Fibroblast of skin of abdomen (primary cell): Measurements from ENCODE around the gene SLC1A1. TPM values are rescaled to one million over a fixed set of nuclear protein-coding genes. Genes with fewer than 3 reads are reported as not detected.

Experiments
- DNase-seq: peaks from one replicate; pipeline ENCODE4 v3.0.0-alpha.2; 2013
- polyA plus RNA-seq, 2 experiments: library from polyadenylated mRNA; unstranded; fragments of 120-200 nt; gene quantifications; one replicate each; pipeline ENCODE4 v1.2.1, GENCODE V29; 2013; ENCODE audit not compliant: insufficient read length in 2 of 2

The SLC1A1 gene
- polyA plus RNA-seq (2013, experiment 1 of 2; ENCODE audit: insufficient read length), result 1.9 TPM
- 1.7 TPM for polyA plus RNA-seq (2013, experiment 2 of 2; ENCODE audit: insufficient read length)

GRCh38 chr9:4489919-4490704, at the start of gene SLC1A1:
Gene SLC1A1 (plus strand): TSS chr9:4490468. CDS start chr9:4490680, 212 bp downstream.
- DNase-seq, result peak; percentile 25

DNA sequence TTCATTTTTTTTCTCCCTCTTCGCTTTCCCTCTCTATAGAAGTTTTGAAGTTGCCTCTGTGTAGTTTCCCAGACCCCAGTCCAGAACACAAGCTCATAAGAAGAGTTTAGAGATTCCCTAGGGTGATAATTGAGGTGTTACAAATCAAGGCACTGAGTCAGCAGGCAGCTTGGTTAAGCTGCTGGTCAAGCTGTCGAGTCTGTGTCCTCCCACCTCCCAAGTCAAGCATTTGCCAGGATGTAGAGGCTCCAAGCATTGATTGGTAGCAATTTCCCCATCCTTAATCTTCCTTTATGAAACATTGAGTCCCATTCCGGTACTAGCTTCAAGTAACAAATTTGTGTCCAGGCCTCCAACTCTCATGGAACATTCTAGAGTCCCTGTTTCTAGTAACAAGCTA, 47.5 kb upstream of the SLC1A1 start:
- DNase-seq, result no peak

DNA sequence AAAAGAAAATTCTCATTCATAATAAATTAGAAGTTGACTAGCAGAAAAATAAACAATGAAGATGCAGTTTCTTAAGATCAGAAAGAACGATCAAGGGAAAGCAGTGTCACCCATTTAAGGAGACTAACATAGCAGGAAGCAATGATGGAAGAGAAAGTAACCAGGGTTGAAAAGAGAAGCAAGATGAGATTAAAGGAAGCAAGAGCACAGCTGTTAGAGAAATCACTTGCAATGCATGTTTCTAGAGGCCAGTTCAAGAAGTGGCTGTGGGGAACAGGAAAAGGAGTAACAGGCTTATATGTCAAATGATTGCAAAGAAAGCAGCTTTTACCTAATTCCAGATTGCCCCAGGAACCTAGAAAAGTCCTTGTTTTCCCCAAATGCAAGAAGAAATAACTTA, 46.8 kb upstream of the SLC1A1 start:
- DNase-seq, result no peak

GRCh38 chr9:4461437-4461836, 28.8 kb upstream of the SLC1A1 start:
- DNase-seq, result no peak

- DNase-seq, result no peak
Measured at GRCh38 chr9:4463824-4464223, 26.4 kb upstream of the SLC1A1 start.

DNA sequence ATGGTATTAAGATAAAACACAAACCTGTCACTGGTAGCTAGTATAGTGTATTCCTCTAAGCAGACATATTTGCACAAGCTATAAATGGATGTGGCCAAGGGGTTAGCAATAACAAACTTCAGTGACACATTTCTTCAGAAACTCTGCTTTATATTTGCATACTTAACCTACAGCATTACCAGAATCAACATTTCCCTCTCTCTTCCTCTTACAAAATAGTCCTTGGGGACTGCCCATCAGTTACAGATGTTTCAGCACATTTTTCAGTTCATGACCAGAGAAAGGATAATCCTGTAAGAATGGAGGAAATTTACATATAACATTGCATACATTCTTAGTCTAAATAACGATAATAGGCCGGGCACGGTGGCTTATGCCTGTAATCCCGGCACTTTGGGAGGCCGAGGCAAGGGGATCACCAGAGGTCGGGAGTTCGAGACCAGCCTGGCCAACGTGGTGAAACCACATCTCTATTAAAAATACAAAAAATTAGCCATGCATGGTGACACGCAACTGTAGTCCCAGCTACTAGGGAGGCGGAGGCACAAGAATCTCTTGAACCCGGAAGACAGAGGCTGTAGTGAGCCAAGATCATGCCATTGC, 25.3 kb upstream of the SLC1A1 start:
- DNase-seq, result no peak

GRCh38 chr9:4465910-4466309, 24.4 kb upstream of the SLC1A1 start:
- no peak for DNase-seq

- DNase-seq, result no peak
Measured at GRCh38 chr9:4475301-4475700, 15.0 kb upstream of the SLC1A1 start.

- DNase-seq, result no peak
Measured at GRCh38 chr9:4486176-4486575, 4.1 kb upstream of the SLC1A1 start.

GRCh38 chr9:4489562-4489918, 728 bp upstream of the SLC1A1 start:
- DNase-seq, result no peak

- no peak for DNase-seq
Measured at GRCh38 chr9:4490705-4491625, 697 bp downstream of the SLC1A1 start.

DNA sequence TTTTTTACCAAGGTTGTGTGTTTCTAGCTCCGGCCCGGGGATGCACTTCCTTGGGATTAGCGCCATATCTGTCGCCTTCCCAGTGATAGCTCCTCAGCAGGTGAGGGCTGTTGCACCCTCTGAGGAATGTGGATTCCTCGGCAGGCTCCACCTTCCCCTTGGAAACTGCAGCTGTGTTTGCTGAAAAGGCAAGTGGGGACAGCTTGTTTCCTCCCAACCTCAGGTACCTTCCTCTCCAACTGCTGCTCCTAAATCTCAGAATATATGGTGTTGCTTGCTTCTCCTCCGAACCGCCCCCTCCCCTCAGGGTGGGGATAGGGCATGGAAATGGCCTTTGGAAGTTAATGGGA, 1.3 kb downstream of the SLC1A1 start:
- DNase-seq, result no peak

DNA sequence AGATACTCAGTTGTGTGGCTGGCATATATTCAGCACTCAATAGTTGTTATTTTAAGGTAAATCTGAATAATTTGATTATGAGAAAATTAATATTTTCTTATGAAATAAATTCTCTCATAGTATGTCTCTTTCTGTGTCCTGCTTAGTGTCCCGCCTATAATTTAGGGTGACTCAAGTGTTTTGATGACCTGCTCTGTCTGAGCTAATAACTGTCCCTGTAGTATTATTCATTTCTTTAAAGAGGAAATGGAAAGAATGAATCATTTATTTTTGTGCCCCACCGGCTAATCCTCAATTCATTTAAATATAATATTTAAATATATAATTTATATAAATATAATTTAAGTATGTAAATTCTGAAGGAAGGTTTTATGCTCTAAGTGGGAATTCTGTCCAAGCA, 4.1 kb downstream of the SLC1A1 start:
- no peak for DNase-seq

GRCh38 chr9:4494806-4495205, 4.5 kb downstream of the SLC1A1 start:
- no peak for DNase-seq

- DNase-seq, result no peak
Measured at GRCh38 chr9:4495537-4495936, 5.3 kb downstream of the SLC1A1 start.

- DNase-seq, result no peak
Measured at GRCh38 chr9:4496497-4496896, 6.2 kb downstream of the SLC1A1 start.

DNA sequence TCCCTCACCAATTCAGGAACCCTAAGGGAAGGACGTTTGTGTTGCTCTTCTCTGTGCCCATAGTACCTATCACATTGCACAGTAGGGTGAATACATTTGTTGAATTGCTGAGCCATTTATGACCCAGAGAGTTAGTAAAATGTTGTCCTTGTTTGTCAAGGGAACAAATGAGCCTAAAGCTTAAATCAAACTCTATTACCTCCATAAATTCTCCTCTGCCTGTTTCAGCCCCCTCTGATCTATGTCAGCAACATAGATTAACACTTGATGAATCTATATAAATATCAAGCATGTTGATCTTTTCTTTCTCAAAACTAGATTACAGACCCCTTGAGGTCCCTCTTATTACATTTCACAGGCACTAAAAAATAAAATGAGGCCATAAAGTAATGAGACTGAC, 7.1 kb downstream of the SLC1A1 start:
- no peak for DNase-seq

- peak; percentile 30 for DNase-seq
Measured at GRCh38 chr9:4497855-4498254, 7.6 kb downstream of the SLC1A1 start.

- DNase-seq, result no peak
Measured at GRCh38 chr9:4499917-4500316, 9.6 kb downstream of the SLC1A1 start.

DNA sequence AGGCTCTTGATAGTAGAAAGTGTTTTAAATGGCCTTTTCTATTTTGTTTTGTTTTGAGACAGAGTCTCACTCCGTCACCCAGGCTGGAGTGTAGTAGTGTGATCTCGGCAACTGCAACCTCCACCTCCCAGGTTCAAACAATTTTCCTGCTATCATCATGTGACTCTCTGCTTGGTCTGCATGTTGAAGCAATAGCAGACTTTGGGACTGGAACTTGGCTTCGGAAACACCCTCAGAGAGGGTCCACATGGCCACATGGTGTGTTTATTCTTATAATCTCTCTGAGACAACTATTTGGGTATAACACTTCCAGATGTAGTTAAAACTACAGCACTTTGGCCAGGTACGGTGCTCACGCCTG, 10.9 kb downstream of the SLC1A1 start:
- DNase-seq, result no peak

DNA sequence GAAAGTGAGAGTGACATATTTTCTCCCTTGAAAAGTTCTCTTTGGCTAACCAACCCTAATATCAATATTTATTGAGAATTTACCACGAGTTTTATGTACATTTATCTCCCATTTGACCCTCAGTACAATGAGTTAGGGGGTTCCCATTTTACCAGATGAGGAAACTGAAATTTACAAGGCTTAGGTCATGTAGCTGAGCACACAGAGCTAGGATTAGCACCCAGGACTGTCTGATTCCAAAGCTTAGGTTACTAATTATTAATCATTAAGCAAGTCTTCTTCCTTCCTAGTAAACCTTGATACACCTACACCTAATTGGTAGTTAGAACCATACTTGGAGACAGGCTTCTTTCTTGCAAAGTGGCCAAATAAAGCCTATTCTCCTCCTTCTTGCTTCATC, 12.2 kb downstream of the SLC1A1 start:
- no peak for DNase-seq

DNA sequence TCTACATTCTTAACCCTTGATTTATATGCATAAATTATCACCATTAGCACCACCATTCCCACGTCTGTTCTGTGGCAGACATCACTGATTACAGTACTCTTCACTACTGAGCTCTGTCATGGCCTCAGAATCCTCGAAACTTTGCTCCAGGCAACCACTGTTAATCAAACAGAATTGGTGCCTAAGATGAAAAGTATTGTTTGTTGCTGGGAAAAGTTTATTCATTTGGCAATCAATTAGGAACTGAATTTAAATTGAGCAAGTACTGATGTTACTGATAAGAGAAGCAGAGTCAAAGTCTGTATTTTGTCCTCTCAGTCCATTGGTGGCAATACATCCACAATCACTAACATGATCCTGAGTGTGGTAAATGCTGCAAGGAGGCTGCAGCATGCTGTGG, 12.8 kb downstream of the SLC1A1 start:
- DNase-seq, result no peak

GRCh38 chr9:4504250-4504649, 14.0 kb downstream of the SLC1A1 start:
- no peak for DNase-seq

GRCh38 chr9:4506490-4506889, 16.2 kb downstream of the SLC1A1 start:
- no peak for DNase-seq
